Measurements from ENCODE around the gene MEA1.
"Not testable (repeated sequence)": the region's sequence is repeated elsewhere in the genome, so short reads cannot be mapped to it uniquely, and the experiment has no call there.

Gene MEA1

GRCh38 chr6:43043310-43043709 lies 29.6 kb upstream of the MEA1 start:
- H3K36me3 ChIP-seq (ENCODE audit: control insufficient read depth, insufficient read depth, low read length): peaks cover 34% of the 10 kb centered on the region

GRCh38 chr6:43041475-43041874 lies 27.7 kb upstream of the MEA1 start:
- DNase-seq (ENCODE audit: extremely low read depth, insufficient read length); H3K4me3 ChIP-seq (replicated peaks; ENCODE audit: low read depth, low read length); H3K27me3 ChIP-seq (replicated peaks; ENCODE audit: control insufficient read depth, insufficient read depth, low read length): not testable (repeated sequence)
- H3K36me3 ChIP-seq (ENCODE audit: control insufficient read depth, insufficient read depth, low read length): peaks cover 35% of the 10 kb centered on the region

More at GRCh38 chr6:43043310-43043709, 29.6 kb upstream of the MEA1 start:
- no peak for TF ChIP-seq CTCF (IDR thresholded peaks at IDR 0.05; ENCODE audit: insufficient read depth, low read length, poor library complexity, severe bottlenecking)
- DNase-seq (ENCODE audit: extremely low read depth, insufficient read length): no peak
- no peak overlapping the region for H3K4me3 ChIP-seq (replicated peaks; ENCODE audit: low read depth, low read length)
- H3K27me3 ChIP-seq (replicated peaks; ENCODE audit: control insufficient read depth, insufficient read depth, low read length): no peaks in the 10 kb centered on the region

- no peak for TF ChIP-seq CTCF (IDR thresholded peaks at IDR 0.05; ENCODE audit: insufficient read depth, low read length, poor library complexity, severe bottlenecking)
- Histone ChIP-seq H3K36me3 (ENCODE audit: control insufficient read depth, insufficient read depth, low read length) (peaks cover 34% of the 10 kb centered on the region), H3K27me3 (replicated peaks; ENCODE audit: control insufficient read depth, insufficient read depth, low read length) (no peaks in the 10 kb centered on the region), H3K4me3 (replicated peaks; ENCODE audit: low read depth, low read length) (no peak overlapping the region)
- no peak for DNase-seq (ENCODE audit: extremely low read depth, insufficient read length)
Measured at GRCh38 chr6:43040542-43041257, 27.0 kb upstream of the MEA1 start.

GRCh38 chr6:43038727-43039126 lies 25.0 kb upstream of the MEA1 start:
- no peaks in the 10 kb centered on the region for H3K27me3 ChIP-seq (replicated peaks; ENCODE audit: control insufficient read depth, insufficient read depth, low read length)
- peaks cover 36% of the 10 kb centered on the region for H3K36me3 ChIP-seq (ENCODE audit: control insufficient read depth, insufficient read depth, low read length)
- DNase-seq (ENCODE audit: extremely low read depth, insufficient read length): no peak
- no peak overlapping the region for H3K4me3 ChIP-seq (replicated peaks; ENCODE audit: low read depth, low read length)
- TF ChIP-seq CTCF (IDR thresholded peaks at IDR 0.05; ENCODE audit: insufficient read depth, low read length, poor library complexity, severe bottlenecking): no peak

- Histone ChIP-seq H3K36me3 (ENCODE audit: control insufficient read depth, insufficient read depth, low read length) (peaks cover 27% of the 10 kb centered on the region), H3K4me3 (replicated peaks; ENCODE audit: low read depth, low read length) (no peak overlapping the region), H3K27me3 (replicated peaks; ENCODE audit: control insufficient read depth, insufficient read depth, low read length) (no peaks in the 10 kb centered on the region)
- DNase-seq (ENCODE audit: extremely low read depth, insufficient read length): no peak
- no peak for TF ChIP-seq CTCF (IDR thresholded peaks at IDR 0.05; ENCODE audit: insufficient read depth, low read length, poor library complexity, severe bottlenecking)
Measured at GRCh38 chr6:43037706-43038105, 24.0 kb upstream of the MEA1 start.

GRCh38 chr6:43037197-43037596 lies 23.5 kb upstream of the MEA1 start:
- H3K27me3 ChIP-seq (replicated peaks; ENCODE audit: control insufficient read depth, insufficient read depth, low read length): no peaks in the 10 kb centered on the region
- no peak for DNase-seq (ENCODE audit: extremely low read depth, insufficient read length)
- TF ChIP-seq CTCF (IDR thresholded peaks at IDR 0.05; ENCODE audit: insufficient read depth, low read length, poor library complexity, severe bottlenecking): no peak
- no peak overlapping the region for H3K4me3 ChIP-seq (replicated peaks; ENCODE audit: low read depth, low read length)
- H3K36me3 ChIP-seq (ENCODE audit: control insufficient read depth, insufficient read depth, low read length): peaks cover 25% of the 10 kb centered on the region

Measured in GM06990 (cell line).